GM18868 (cell line): Measurements from ENCODE around the gene FYN.

Source experiments
- ATAC-seq: cut with Tn5 transposase; IDR thresholded peaks from one replicate; pipeline ENCODE4 v1.9.1; 2021; ENCODE audit warnings: mild to moderate bottlenecking, moderate library complexity; ENCODE audit not compliant: unreplicated experiment

Gene FYN

DNA sequence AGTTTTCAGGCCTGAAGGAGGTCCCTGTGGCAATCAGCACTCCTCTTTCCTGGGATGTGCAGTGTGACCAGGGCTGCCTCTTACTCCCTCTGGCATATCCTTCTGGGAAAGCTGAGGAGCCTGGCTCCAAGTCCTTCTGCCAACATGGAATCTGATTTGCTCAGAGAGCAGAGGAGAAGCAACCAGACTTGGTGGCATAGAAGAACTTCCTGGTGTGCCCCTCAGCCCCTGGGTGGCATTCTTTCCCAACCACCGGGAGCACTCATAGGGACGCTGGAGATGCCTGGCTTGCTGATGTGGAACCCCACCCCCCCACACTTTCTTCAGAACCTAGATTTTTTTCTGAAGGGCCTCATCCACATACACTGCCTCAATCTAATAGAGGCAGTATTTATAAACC lies 160.0 kb downstream of the FYN start:
- no peak for ATAC-seq

GRCh38 chr6:111711984-111712752 lies 161.1 kb downstream of the FYN start:
- no peak for ATAC-seq

GRCh38 chr6:111711476-111711875 lies 161.8 kb downstream of the FYN start:
- no peak for ATAC-seq

GRCh38 chr6:111710911-111711310 lies 162.3 kb downstream of the FYN start:
- no peak for ATAC-seq

DNA sequence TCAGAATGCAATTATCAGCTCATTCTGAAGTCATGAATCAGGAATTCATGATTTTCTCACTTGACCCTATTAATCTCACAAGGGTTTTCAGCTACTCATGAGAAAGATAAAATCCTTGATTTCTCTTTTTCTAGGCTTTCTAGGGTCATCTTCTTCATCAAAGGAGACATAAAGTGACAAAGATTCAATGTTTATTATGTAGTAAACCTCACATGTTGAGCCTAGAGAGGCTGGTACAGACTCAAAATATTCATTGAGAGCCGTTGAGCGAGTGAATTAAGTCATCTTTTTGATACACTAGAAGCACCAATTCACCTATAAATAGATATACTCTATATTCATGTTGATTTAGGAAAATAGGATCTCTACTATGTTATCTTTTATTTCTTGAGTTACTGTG lies 162.8 kb downstream of the FYN start:
- ATAC-seq = no peak

DNA sequence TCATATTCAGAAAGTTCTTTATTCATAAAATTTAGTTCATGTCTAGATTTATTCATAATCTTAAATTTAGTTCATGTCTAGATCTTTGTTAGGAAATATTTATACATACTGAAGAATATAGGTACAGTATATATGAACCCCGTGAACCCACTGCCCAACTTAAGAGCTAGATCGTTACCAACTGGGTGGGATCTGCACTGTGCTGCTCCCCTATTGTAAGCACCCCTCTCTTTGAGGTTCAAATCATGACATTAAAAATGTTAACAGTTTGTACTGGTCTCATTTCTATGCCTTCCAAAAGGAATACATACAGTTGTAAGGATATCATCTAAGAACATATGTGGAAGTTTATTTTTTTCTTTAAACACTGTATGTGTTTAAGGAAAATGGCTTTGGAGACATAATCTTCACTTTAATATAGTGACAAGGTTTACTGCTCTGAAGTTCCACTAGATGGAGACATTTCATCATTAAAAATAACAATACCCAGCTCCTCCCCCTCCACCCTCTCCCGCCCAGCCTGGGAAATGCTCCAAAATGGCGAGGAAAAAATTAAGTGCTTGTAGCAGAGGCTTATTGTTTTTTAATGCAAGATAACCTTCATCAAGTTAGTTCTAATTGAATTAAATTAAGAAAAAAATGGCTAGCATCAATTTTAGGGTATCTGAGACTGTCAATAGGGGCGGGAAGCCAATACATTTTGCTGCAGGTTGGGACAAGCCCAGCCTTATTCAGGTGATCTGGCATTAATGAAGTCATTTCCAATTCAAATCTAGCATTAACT lies 163.4 kb downstream of the FYN start:
- ATAC-seq = peak; percentile 95

DNA sequence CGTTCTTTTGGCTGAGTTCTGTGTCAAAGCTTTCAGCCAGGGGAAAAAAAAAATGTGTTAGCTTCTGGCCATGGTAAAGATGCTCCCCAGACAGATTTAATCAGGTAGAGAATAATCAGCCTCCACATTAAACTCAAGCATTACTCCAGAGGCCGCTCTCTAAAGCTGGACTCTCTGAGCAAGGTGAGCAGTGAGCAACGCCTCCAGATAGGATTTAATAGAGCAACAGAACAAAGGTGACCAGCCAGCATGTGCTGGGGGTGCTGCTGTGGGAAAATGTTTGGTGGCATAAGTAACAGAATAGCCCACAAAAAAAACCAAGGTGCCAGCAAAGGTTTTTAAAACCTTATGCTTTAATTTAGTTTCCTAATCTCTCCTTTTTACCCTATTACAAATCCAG lies 164.1 kb downstream of the FYN start:
- no peak for ATAC-seq

DNA sequence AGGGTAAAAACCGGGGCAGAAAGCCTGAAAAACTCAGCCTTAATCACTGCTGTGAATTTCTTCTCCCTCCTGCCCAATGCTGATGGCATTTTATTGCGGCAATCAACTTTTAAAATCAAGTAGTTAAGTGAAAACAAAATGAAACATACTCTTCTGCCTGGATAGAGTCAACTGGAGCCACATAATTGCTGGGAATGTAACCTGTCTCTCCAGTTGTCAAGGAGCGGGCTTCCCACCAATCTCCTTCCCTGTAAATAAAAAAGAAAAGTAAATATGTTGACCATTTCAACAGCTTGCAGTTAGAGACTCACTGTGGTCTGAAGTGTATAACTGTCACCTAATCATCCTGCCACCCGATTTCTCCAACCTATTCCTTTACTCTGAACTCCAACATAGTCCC lies 165.5 kb downstream of the FYN start:
- ATAC-seq = no peak

GRCh38 chr6:111706841-111707391 lies 166.3 kb downstream of the FYN start:
- no peak for ATAC-seq

- no peak for ATAC-seq
Observed at GRCh38 chr6:111703723-111704122, 169.5 kb downstream of the FYN start.

- no peak for ATAC-seq
Observed at GRCh38 chr6:111702268-111702667, 171.0 kb downstream of the FYN start.

DNA sequence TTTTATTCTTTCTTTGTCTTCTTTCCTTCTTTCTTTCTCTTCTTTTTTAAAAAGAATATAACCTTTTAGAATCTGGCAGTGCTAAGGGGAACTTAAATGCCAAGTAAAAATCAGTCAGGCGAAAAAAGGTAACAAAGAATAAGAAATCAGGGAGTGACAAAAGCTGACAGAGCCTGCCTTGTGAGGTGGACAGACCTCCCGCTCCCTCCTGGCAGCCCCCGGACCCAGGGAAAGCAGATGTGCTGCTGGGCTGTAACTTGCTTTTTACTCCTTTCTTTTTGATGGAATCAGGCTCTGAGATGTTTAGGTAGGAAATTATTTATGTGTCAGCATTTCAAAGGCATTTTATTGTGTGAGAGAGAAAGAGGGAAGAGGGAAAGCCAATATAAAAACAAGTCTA lies 172.1 kb downstream of the FYN start:
- ATAC-seq = no peak

- ATAC-seq = no peak
Observed at GRCh38 chr6:111700135-111700690, 173.0 kb downstream of the FYN start.

GRCh38 chr6:111699123-111699522 lies 174.1 kb downstream of the FYN start:
- ATAC-seq = no peak

GRCh38 chr6:111696814-111697213 lies 176.4 kb downstream of the FYN start:
- ATAC-seq = no peak

DNA sequence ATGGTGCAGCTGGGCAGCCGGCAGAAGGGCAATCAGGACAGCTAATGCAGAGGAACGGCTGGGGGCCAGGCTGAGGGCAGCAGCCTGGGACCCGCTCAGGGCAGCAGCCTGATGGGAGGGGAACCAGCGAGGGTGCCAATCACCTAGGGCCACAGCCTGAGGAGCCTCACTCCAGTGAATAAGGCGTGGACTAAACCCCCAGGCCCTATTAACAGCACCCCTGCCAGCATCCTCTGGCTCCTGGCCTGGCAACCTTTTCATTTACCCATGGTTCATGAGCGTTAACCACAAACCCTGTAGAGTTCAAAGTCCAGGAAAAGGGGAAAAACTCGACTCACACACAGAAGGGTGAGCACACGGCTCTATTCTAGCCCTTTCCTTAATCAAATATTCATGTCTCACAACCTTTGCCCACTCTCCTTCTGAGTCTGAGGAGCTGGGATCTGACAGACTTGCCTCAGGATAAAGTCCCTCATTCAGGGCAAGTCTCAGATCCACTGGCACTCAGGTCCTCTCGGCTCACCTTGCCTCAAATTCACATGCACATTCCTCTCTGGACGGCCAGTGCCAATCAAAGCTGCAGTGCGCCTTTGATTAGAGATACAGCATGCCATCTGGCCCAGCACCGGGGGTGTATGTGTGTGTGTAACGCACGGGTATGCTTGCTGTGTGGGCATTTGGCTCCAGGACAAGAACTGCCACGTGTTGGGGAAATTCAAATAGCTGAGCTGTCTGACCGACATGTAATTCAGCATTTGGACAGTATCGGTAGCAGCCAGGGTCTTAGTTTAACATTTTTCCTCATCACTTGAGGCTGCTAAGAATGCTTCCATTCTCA lies 180.7 kb downstream of the FYN start:
- ATAC-seq = no peak

DNA sequence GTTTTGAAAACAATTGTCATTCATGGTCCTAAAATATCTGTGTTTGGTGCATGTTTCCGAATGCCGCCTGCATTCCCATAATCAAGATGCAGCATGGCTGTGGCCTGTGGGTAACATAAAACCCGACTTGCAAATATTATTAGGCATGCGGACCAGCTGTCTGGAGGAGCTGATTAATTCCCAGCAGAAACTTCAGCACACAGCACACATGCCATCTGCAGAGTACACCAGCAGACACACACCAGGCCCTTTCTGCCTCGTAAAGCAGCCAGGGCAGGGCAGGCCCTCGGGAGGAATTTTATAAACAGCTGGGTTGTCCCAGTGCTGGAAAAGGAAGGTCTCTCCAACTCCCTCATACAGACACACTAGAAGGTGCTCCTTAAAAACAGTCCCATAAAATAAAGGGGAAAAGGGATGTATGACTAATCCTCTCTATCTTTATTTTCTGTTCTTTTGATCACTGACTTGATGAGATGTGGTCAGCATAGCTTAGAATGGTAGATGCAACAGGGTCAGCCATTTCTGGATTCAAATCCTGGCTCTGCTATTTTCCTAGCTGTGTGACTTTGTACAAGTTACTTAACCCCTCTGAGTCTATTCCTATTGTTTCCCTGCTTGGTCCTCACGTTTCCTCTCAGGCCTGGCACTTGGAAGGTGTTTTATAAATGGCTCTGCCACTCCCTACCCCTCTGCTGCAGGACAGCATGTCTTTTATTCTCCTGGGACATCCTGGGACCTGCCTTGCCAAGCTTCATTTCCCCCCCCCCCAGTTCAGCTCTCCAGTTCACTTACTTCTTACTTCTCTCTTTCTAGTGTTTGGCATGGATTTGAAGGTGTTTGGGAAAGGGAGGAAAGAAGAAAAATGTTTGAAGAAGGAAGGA lies 181.7 kb downstream of the FYN start:
- no peak for ATAC-seq

DNA sequence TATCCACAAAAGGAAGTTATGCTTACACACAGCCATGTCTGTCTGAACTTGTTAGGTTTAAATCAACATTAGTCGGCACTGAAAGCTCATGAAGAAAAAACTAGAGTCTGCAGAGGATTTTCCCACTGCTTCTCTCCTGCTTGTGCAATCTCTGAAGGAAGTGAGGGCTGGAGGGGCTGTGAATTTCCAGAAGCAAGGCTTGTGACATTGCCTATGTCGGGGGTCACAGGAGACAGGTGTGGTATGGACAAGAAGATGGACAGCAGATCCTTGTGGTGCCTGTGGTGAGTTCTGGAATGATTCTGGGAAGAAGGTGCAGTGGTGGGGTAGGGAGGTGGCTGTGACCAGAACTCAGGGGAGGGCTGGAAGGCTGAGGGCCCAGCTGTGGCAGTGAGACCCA lies 183.3 kb downstream of the FYN start:
- no peak for ATAC-seq

GRCh38 chr6:111689419-111689818 lies 183.8 kb downstream of the FYN start:
- no peak for ATAC-seq

DNA sequence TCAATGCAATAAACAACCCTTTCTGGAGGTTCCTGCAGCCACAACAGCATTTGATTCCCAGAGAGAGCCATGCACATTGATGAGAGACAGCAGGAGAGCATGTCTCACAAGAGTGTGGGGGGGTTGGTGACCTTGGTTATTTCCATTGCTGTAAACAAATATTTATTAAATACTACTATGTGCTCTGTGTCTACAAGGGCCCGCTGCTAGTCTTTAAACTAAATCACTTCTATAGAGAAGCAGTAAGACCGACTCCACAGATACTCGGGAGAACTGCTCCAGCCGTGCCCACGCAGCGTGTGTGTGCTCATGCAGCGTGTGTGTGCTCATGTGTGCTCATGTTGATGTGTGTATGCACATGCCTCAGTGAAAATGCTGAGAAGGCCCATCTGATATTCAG lies 184.9 kb downstream of the FYN start:
- ATAC-seq = no peak
